ENCODE data around the gene IRAK2. TPM values are rescaled to one million over a fixed set of nuclear protein-coding genes. Genes with fewer than 3 reads are reported as not detected.
A peak's percentile ranks its signal among the peaks of the same experiment; 100 is the strongest.

Gene IRAK2
- total RNA-seq, 5 donors from 2014 or later (not counting 1 experiment from before 2014, with no cell fraction given): 2.9 to 5.0 (median 3.7) TPM

DNA sequence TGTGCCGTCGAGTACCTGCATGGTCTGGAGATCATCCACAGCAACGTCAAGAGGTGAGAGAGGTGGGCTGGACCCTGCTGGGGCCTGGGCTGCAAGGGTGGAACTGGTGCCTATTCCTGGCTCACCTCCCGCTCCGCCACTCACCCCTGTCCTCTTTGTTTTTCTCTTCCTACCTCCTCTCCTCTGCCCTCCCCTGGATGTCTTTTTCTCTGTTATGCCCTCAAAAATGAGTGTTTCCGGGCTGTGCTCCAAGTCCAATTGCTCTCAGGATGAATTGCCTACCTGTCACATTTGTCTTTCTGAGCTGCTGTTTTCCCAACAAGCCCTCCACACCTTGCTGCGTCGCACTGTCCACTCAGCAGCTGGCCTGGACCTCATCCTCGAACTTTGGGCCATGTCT lies 55.0 kb downstream of the IRAK2 start:
- no peak overlapping the region for H3K4me3 ChIP-seq (ENCODE audit: control insufficient read depth in 1 of 2, extremely low read depth in 1 of 2, low read length in 1 of 2)
- H3K27ac ChIP-seq (ENCODE audit: low read length): peak overlapping the region; percentile 26
- peaks cover 35 to 45% (median 40%) of the 10 kb centered on the region in 3 donors for H3K4me1 Mint-ChIP-seq
- DNase-seq (no peak), ATAC-seq (replicated peaks in 1 of 4) (no peak)
- H3K27ac Mint-ChIP-seq: peak overlapping the region; percentile 63 to 82
- H3K36me3 Mint-ChIP-seq: peaks cover 42% of the 10 kb centered on the region
- H3K9me3 Mint-ChIP-seq: peaks cover 0 to 7% (median 0%) of the 10 kb centered on the region in 3 donors
- 96% methylated on average over 5 of the region's 9 CpGs for WGBS (ENCODE audit: insufficient coverage)
- H3K27me3 Mint-ChIP-seq: no peaks in the 10 kb centered on the region
- H3K27me3 ChIP-seq (replicated peaks in 1 of 2; ENCODE audit: control insufficient read depth in 2 of 2, extremely low read depth in 1 of 2, insufficient read depth in 2 of 2, low read length in 1 of 2): no peaks in the 10 kb centered on the region
- no peaks in the 10 kb centered on the region for H3K9me3 ChIP-seq
- H3K4me1 ChIP-seq (ENCODE audit: control insufficient read depth in 1 of 2, extremely low read depth in 1 of 2, insufficient read depth in 2 of 2, low read length in 2 of 2): peaks cover 4 to 32% of the 10 kb centered on the region in 2 experiments
- POLR2A ChIA-PET: no interaction called here
- H3K36me3 ChIP-seq (ENCODE audit: control insufficient read depth in 2 of 2, extremely low read depth in 1 of 2, insufficient read depth in 1 of 2, low read length in 1 of 2): peaks cover 6 to 15% of the 10 kb centered on the region in 2 donors
- CTCF ChIA-PET: no interaction called here
- H3K4me3 Mint-ChIP-seq: no peak overlapping the region

DNA sequence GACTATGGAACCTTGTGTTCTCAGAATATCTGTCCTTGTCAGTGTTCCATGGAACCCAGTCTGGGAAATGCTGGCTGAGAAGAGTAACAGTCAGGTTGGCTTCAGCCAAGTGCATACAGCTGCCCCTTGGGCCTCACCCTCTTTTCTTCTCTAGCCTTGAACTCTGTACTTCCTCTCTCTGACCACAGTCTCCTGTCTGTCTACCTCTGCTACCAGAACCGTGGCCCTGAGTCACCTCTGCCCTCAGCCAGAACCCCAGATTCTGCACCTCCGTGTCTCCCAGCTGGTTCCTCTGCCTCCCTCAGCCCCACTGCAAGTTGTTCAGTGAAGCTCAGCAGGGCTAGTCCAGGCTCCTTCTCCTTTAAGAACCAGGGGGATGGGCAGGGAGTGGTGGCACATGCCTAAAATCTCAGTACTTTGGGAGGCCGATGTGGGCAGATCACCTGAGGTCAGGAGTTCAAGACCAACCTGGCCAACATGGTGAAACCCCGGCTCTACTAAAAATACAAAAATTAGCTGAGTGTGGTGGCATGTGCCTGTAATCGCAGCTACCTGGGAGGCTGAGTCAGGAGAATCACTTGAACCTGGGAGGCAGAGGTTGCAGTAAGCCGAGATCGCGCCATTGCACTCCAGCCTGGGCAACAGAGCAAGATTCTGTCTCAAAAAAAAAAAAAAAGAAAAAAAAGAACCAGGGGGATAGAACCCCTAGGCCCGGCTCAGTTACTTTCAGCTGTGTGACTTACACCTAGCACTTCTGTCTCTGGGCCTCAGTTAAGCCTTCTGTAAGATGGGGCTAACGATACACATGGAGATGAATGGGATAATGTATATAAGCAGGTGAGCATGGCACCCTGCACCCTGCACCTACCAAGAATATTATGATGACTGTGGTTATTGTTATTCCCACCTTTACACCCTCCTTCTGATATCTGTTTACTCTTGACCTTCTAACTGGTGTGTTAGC lies 59.2 kb downstream of the IRAK2 start:
- peaks cover 5 to 10% of the 10 kb centered on the region in 2 donors for H3K36me3 ChIP-seq (ENCODE audit: control insufficient read depth in 2 of 2, extremely low read depth in 1 of 2, insufficient read depth in 1 of 2, low read length in 1 of 2)
- Mint-ChIP-seq H3K4me1 (peaks cover 52 to 67% (median 60%) of the 10 kb centered on the region in 3 donors), H3K27ac (peak overlapping the region; percentile 59 to 88), H3K27me3 (no peaks in the 10 kb centered on the region), H3K4me3 (peak overlapping the region in 1 of 3 donors; percentile 47), H3K36me3 (peaks cover 22% of the 10 kb centered on the region), H3K9me3 (no peaks in the 10 kb centered on the region)
- ATAC-seq (replicated peaks in 1 of 4) (peak; percentile 42 to 72 (median 53)), DNase-seq (peak in 19 of 35 experiments; percentile 4 to 52 (median 19))
- H3K27ac ChIP-seq (ENCODE audit: low read length): peak overlapping the region; percentile 36
- no peak overlapping the region for H3K4me3 ChIP-seq (ENCODE audit: control insufficient read depth in 1 of 2, extremely low read depth in 1 of 2, low read length in 1 of 2)
- no peaks in the 10 kb centered on the region for H3K27me3 ChIP-seq (replicated peaks in 1 of 2; ENCODE audit: control insufficient read depth in 2 of 2, extremely low read depth in 1 of 2, insufficient read depth in 2 of 2, low read length in 1 of 2)
- ChIA-PET POLR2A (interaction anchor here in 1 of 2 donors (0.6 to 0.8 kb wide), 2 partner anchors 10 to 37 kb away, joined by 3 read pairs; no protein-coding TSS in a partner anchor), CTCF (interaction anchor here (0.5 to 1.3 kb wide), 6 partner anchors 27 to 105 kb away, joined by 3 to 7 read pairs (median 3); no protein-coding TSS in a partner anchor)
- H3K4me1 ChIP-seq (ENCODE audit: control insufficient read depth in 1 of 2, extremely low read depth in 1 of 2, insufficient read depth in 2 of 2, low read length in 2 of 2): peaks cover 20 to 55% of the 10 kb centered on the region in 2 experiments
- H3K9me3 ChIP-seq: no peaks in the 10 kb centered on the region
- WGBS (ENCODE audit: insufficient coverage): 78% methylated on average over 5 of the region's 10 CpGs

DNA sequence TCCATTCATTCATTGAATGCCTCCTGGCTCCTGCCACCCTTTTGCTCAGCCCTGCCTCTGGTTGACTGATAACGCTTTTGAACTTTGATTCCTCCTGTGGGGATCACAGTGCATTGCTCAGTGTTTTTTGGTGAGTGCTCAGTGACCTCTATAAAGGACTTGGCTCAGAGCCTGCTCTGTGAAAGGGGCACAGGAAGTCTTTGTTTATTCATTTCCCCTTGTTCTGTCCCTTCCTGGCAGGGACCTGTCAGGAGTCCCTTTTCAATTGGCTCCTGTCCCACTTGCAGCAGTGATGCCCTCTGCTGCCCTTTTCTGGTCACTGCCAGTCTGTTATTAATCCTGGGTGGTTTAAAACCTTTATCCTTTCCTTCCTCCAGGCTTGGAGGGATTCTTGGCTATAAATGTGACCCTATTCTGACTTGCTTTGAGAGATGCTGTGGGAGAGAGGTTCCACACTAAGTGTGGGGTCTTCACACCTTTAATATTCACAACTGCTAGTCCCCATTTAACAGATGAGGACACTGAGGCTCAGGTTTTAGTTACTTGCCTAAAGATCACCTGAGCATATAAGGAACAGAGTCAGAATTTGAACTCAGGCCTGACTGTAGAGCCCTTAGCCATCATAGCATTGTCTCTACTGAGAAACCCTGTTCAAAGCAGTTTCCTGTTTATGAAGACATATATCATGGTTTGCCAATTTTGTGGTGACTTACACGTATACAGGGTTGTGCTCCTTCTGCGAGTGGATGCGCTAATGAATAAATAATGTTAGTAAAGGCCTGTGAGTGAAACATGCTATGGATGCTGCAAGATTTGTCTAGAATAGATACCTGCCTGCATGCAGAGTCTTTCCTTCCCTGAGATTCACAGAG lies 60.3 kb downstream of the IRAK2 start:
- no peaks in the 10 kb centered on the region for H3K9me3 ChIP-seq
- peak; percentile 60 to 80 (median 65) for ATAC-seq (replicated peaks in 1 of 4)
- H3K4me3 ChIP-seq (ENCODE audit: control insufficient read depth in 1 of 2, extremely low read depth in 1 of 2, low read length in 1 of 2): no peak overlapping the region
- POLR2A ChIA-PET: interaction anchor here in 1 of 2 donors (0.6 kb wide), 1 partner anchor 293 kb away, joined by 7 read pairs; no protein-coding TSS in a partner anchor
- CTCF ChIA-PET: interaction anchor here in 1 of 2 donors (0.6 kb wide), 1 partner anchor 196 kb away, joined by 6 read pairs; no protein-coding TSS in a partner anchor
- 18% methylated on average over 4 of the region's 4 CpGs for WGBS (ENCODE audit: insufficient coverage)
- peaks cover 3 to 6% of the 10 kb centered on the region in 2 donors for H3K36me3 ChIP-seq (ENCODE audit: control insufficient read depth in 2 of 2, extremely low read depth in 1 of 2, insufficient read depth in 1 of 2, low read length in 1 of 2)
- no peaks in the 10 kb centered on the region for H3K27me3 Mint-ChIP-seq
- peaks cover 52 to 66% (median 63%) of the 10 kb centered on the region in 3 donors for H3K4me1 Mint-ChIP-seq
- peak overlapping the region in 2 of 3 donors; percentile 7 to 47 for H3K4me3 Mint-ChIP-seq
- H3K27ac Mint-ChIP-seq: peak overlapping the region; percentile 81 to 86
- no peaks in the 10 kb centered on the region for H3K27me3 ChIP-seq (replicated peaks in 1 of 2; ENCODE audit: control insufficient read depth in 2 of 2, extremely low read depth in 1 of 2, insufficient read depth in 2 of 2, low read length in 1 of 2)
- no peak overlapping the region for H3K27ac ChIP-seq (ENCODE audit: low read length)
- H3K9me3 Mint-ChIP-seq: no peaks in the 10 kb centered on the region
- DNase-seq: peak in 34 of 35 experiments; percentile 18 to 80 (median 50)
- H3K36me3 Mint-ChIP-seq: peaks cover 19% of the 10 kb centered on the region
- peaks cover 20 to 56% of the 10 kb centered on the region in 2 experiments for H3K4me1 ChIP-seq (ENCODE audit: control insufficient read depth in 1 of 2, extremely low read depth in 1 of 2, insufficient read depth in 2 of 2, low read length in 2 of 2)

DNA sequence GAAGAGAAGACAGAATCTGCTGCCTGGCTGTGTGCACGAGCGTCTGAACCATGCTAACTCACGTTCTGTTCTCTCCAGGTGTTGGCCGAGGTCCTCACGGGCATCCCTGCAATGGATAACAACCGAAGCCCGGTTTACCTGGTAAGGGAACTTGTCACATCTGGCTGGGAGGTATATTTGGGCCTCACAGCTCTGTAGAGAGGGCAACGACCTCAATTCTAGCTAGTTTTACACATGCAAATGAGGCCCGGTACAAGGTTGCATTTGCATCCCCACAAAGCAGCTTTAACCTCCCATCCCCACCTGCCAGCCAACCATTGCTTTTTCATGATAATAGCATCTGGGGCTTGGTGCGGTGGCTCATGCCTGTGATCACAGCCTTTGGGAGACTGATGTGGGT lies 61.6 kb downstream of the IRAK2 start:
- 83% methylated on average over 7 of the region's 10 CpGs for WGBS (ENCODE audit: insufficient coverage)
- ChIA-PET POLR2A (no interaction called here), CTCF (interaction anchor here in 1 of 2 donors (0.6 kb wide), 1 partner anchor 24 kb away, joined by 3 read pairs; no protein-coding TSS in a partner anchor)
- no peaks in the 10 kb centered on the region for H3K9me3 ChIP-seq
- DNase-seq (no peak), ATAC-seq (replicated peaks in 1 of 4) (no peak)
- no peaks in the 10 kb centered on the region for H3K9me3 Mint-ChIP-seq
- H3K27ac ChIP-seq (ENCODE audit: low read length): no peak overlapping the region
- peaks cover 3 to 6% of the 10 kb centered on the region in 2 donors for H3K36me3 ChIP-seq (ENCODE audit: control insufficient read depth in 2 of 2, extremely low read depth in 1 of 2, insufficient read depth in 1 of 2, low read length in 1 of 2)
- H3K4me3 ChIP-seq (ENCODE audit: control insufficient read depth in 1 of 2, extremely low read depth in 1 of 2, low read length in 1 of 2): no peak overlapping the region
- H3K4me1 Mint-ChIP-seq: peaks cover 43 to 57% (median 53%) of the 10 kb centered on the region in 3 donors
- peaks cover 20 to 43% of the 10 kb centered on the region in 2 experiments for H3K4me1 ChIP-seq (ENCODE audit: control insufficient read depth in 1 of 2, extremely low read depth in 1 of 2, insufficient read depth in 2 of 2, low read length in 2 of 2)
- H3K27me3 ChIP-seq (replicated peaks in 1 of 2; ENCODE audit: control insufficient read depth in 2 of 2, extremely low read depth in 1 of 2, insufficient read depth in 2 of 2, low read length in 1 of 2): no peaks in the 10 kb centered on the region
- no peak overlapping the region for H3K4me3 Mint-ChIP-seq
- peaks cover 19% of the 10 kb centered on the region for H3K36me3 Mint-ChIP-seq
- no peaks in the 10 kb centered on the region for H3K27me3 Mint-ChIP-seq
- no peak overlapping the region for H3K27ac Mint-ChIP-seq

DNA sequence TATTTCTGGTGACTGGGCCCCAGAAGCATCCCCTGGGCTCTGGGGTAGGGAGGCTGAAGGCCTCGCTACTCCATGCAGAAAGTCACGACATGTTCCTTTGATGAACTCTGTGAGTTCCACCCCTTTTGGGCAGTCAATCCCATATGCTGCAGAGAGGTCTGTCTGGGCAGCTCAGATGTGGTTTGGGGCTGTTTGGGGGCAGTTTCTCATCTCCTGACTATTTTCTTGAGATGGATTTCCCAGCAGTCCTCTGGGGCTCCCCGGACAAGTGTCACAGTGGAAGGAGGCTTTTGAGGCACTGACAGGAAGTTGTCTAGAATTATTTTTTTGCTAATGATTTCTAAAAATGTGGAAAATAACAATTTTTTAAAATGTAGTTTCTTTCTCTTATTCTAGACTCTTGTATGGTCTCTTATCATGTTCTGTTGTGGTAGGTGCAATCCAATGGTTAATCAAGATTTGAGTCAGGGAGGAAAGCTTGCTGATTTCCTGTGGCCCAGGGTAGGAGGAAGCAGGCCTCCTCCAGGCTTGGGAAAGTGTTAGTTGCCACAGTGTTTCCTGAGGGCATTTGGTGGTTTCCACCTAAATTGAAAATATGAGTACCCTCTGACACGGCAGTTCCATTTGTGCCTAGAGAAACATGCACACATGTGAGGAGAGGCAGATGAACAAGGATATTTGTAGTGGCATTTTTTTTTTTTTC lies 63.7 kb downstream of the IRAK2 start:
- peak overlapping the region; percentile 46 for H3K27ac ChIP-seq (ENCODE audit: low read length)
- peaks cover 20 to 39% of the 10 kb centered on the region in 2 experiments for H3K4me1 ChIP-seq (ENCODE audit: control insufficient read depth in 1 of 2, extremely low read depth in 1 of 2, insufficient read depth in 2 of 2, low read length in 2 of 2)
- no peaks in the 10 kb centered on the region for H3K9me3 Mint-ChIP-seq
- no peak overlapping the region for H3K4me3 ChIP-seq (ENCODE audit: control insufficient read depth in 1 of 2, extremely low read depth in 1 of 2, low read length in 1 of 2)
- H3K27me3 Mint-ChIP-seq: no peaks in the 10 kb centered on the region
- H3K36me3 ChIP-seq (ENCODE audit: control insufficient read depth in 2 of 2, extremely low read depth in 1 of 2, insufficient read depth in 1 of 2, low read length in 1 of 2): peaks cover 0 to 6% of the 10 kb centered on the region in 2 donors
- CTCF ChIA-PET: interaction anchor here in 1 of 2 donors (0.7 kb wide), 1 partner anchor 474 kb away, joined by 3 read pairs; no protein-coding TSS in a partner anchor
- no peak overlapping the region for H3K4me3 Mint-ChIP-seq
- H3K36me3 Mint-ChIP-seq: peaks cover 18% of the 10 kb centered on the region
- peaks cover 36 to 44% (median 40%) of the 10 kb centered on the region in 3 donors for H3K4me1 Mint-ChIP-seq
- DNase-seq (no peak), ATAC-seq (replicated peaks in 1 of 4) (peak in 1 of 4 experiments; percentile 11)
- no peaks in the 10 kb centered on the region for H3K9me3 ChIP-seq
- no peaks in the 10 kb centered on the region for H3K27me3 ChIP-seq (replicated peaks in 1 of 2; ENCODE audit: control insufficient read depth in 2 of 2, extremely low read depth in 1 of 2, insufficient read depth in 2 of 2, low read length in 1 of 2)
- WGBS (ENCODE audit: insufficient coverage): 33% methylated on average over 1 of the region's 4 CpGs
- POLR2A ChIA-PET: interaction anchor here in 1 of 2 donors (0.7 kb wide), 1 partner anchor 38 kb away, joined by 4 read pairs; no protein-coding TSS in a partner anchor
- H3K27ac Mint-ChIP-seq: peak overlapping the region; percentile 72 to 73
